Ammon's horn (tissue), 1 donor: ENCODE results near the gene APBB1IP.
"Not testable (repeated sequence)": the region's sequence is repeated elsewhere in the genome, so short reads cannot be mapped to it uniquely, and the experiment has no call there.

Source experiments
- DNase-seq: peaks from one replicate; pipeline ENCODE4 v3.0.0-alpha.2; 2016; ENCODE audit warnings: low spot score

APBB1IP gene

DNA sequence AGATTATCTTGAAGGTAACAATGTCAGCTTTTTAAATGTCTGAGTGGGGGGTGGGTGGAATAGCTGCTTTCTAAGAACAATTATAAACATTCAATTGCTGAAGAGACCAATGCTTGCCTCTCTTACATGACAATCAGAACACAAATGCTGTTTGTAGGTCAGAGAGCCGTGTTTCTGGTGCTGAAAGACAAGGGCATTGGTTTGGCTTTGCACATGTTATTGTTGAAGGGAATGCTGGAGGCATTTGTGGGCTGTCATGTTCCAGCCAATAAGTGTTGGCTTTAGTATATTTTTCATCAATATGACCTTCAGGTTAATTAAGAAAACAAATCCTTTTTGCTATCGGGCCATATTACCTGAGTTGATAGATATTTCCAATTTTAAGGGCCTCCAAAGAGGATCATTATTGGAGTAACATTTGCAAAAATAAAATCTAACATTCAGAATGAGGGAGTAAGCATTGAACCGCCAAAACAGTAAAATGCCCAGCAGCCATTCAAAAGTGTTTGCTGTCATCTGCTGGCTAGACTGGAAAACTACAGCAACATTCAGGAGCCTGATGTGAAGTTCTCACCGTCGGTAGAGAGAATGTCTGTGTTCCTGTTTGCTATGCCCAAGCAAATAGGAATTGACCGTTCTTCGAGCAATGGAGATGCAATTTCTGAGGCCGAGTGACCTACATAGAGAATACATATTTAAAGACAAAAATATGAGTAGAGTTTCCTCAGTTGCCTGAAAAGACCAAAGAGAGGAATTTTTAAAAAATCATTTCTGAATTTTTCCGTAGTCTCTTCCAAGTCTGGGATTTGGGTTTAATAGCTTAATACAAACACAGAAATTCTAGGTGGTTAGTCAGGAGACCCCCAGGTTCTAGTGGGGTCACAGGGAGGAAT lies 118.9 kb downstream of the APBB1IP start:
- DNase-seq = peak; percentile 76

DNA sequence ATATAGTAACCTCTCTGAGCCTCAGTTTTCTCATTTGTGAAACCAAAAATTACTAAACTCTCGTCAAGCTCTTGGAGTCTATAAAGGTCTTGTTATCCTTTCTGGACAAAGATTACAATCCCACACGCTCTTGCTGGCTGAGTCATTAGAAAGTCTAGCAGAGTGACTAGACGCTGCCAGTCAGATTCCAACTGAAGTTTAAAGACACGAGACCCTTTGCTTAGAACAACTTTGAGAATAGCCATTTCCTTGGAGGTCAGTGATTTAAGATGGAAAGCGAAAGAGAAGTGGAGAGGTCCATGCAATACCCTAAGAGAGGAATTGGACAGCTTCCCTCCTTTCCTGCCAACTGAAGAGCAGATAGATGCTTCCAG lies 119.5 kb downstream of the APBB1IP start:
- DNase-seq = no peak

DNA sequence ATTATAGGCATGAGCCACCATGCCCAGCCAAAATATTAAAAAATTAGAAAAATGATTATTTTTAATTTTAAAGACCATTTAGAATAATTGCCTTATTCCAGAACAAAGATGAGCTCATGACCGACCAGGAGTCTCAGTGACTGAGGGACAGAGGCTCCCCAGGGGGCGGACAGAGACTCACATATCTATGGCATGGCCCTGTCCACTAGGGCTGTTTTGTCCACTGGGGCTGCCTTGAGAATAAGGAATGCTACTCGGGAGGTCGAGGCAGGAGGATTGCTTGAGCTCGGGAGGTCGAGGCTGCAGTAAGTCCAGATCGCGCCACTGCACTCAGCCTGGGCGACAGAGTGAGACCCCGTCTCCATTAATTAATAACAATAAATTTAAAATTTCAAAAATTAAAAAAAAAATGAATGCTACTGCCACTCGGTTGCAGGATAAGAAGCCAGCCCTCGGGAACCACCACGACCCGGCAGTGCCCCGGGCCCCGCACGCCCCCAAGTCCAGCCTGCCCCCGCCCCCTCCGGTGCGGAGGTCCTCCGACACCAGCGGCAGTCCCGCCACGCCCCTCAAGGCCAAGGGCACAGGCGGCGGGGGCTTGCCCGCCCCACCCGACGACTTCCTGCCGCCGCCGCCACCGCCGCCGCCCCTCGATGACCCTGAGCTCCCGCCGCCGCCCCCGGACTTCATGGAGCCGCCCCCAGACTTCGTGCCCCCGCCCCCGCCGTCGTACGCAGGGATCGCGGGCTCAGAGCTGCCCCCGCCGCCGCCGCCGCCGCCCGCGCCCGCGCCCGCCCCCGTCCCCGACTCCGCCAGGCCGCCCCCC lies 128.6 kb downstream of the APBB1IP start:
- no peak for DNase-seq

DNA sequence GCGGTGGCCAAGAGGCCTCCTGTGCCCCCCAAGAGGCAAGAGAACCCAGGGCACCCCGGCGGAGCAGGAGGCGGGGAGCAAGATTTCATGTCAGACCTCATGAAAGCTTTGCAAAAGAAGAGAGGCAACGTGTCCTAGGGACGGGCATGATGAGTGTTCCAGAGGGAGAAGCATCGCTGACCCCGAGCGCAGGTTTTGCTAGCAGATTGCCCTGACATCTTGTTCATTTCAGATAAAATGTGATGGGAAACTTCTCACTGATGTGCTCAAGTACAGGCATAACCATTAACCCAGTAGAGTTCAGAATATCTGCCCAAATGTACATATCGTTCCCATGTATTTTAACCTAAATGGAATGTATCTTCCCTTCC lies 129.2 kb downstream of the APBB1IP start:
- no peak for DNase-seq

DNA sequence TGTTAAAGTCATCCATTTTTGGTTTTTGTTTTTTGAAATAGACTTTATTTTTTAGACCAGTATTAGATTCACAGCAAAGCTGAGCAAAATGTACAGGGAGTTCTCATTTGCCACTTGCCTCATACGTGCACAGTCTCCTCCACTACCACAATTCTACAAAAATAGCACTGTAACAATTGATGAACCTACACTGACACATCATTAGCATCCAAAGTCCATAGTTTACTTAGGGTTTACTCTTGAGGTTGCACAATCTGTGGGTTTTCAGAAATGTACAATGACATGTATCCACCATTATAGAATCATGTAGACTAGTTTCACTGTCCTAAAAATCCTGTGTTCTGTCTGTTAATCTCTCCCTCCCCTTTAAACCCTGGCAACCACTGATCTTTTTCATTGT lies 133.5 kb downstream of the APBB1IP start:
- DNase-seq = no peak

DNA sequence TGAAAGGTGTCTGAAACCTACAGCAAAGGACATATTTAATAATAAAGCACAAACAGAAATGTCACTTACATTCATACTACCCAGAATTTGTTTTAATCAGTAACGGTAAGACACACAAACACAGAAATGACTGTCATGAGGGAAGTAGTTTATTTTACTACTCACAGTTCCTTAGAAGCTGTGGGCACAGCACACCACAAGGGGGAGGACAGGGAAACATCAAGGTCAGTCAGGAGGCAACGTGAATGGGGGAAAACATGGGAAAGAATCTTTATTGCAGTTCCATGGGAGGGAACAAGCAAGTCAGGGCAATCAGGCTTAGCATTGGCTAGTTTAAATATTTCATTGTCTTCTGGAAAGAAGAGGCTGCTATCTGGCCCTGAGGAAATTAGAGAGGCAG lies 135.5 kb downstream of the APBB1IP start:
- DNase-seq = no peak

DNA sequence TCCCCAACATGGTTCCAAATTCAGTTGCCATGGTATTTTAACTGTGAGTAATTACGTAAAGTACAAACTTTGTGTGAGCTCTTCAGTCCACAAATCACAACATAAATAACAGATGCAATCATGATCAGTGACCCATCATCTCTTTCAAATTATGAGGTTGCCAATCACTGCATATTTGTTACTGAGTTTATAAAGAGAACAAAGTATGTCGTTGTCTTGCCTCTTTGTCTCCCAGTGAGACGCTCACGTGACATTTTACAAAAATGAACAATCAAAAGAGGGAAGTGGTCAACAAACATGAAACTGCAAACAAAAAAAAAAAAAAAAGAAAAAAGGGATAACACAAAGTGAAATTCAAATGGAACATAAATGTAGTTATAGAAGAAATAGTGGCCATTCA lies 136.6 kb downstream of the APBB1IP start:
- DNase-seq = no peak

DNA sequence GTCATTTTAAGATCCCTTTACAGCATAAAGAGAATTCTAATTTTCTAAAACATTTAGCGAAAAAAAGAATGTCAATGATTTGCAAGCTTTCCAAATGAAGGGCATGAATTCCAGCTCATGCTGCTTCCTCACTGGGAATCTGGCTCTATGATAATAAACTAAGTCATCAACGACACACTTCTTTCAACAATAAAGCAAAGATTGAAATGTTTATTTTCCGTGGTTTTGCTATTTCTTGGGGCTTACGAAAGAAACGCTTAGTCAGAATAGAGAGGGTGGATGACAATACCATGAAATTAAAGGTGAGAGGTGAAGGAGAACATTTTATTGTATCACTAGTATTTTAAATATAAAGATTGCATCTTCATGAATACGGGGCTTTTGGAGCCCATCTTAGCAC lies 140.2 kb downstream of the APBB1IP start:
- not testable (repeated sequence) for DNase-seq

DNA sequence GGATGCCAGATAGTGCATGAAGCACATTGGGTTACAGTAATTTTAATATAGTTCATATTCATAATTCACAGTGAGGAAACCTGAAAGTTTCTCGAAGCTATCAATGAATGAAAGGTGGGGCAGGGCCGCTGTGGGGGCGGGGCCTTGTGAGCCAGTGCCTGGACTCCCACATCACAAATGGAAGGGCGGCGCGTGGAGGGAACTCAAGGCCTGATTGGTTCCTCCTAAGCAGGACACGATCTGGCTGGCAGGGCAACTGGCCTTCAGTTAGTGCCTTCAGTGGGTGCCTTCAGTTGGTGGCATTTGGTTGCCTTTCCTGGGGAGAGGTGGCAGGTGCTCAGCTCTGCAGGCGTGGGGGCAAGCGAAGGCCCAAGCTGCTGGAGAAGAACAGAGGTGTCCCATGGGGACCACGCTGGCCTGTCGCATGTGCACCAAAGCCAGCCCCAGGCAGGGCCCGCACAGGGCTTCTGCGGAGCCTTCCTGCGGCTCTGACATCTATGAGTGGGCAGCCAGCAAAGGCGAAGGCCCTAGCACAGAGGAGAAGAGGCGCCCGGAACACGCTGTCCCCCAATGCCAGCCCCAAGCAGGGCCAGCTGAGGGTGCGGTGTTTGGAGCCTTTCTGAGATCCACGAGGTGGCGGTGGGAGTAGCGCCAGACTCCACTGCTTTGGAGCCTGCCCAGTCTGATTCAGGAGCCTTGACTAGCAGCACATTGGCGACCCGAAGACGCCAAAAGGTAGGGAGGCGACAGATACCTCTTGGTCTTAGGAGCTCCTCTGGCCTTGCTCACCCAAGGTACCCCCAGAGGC lies 141.3 kb downstream of the APBB1IP start:
- no peak for DNase-seq

DNA sequence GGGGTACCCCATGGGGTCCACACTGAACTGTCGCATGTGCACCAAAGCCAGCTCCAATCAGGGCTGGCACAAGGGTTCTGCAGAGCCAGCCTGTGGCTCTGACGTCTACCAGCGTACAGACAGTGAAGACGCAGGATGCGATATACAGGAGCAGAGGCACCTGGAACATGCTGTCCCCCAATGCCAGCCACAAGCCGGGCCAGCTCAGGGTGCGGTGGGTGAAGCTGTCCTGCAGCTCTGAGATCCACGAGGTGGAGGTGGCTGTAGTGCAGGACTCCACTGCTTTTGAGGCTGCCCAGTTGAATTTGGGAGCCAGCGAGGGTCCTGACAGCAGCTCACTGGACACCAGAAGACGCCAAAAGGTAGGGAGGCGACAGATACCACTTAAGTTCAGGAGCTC lies 148.1 kb downstream of the APBB1IP start:
- no peak for DNase-seq

DNA sequence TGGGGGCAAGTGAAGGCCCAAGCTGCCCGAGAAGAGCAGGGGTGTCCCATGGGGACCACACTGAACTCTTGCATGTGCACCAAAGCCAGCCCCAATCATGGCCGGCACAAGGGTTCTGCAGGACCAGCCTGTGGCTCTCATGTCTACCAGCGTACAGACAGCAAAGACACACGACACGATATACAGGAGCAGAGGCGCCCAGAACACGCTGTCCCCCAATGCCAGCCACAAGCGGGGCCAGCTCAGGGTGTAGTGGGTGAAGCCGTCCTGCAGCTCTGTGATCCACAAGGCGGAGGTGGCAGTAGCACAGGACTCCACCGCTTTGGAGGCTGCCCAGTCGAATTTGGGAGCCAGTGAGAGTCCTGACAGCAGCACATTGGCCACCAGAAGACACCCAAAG lies 150.5 kb downstream of the APBB1IP start:
- no peak for DNase-seq

DNA sequence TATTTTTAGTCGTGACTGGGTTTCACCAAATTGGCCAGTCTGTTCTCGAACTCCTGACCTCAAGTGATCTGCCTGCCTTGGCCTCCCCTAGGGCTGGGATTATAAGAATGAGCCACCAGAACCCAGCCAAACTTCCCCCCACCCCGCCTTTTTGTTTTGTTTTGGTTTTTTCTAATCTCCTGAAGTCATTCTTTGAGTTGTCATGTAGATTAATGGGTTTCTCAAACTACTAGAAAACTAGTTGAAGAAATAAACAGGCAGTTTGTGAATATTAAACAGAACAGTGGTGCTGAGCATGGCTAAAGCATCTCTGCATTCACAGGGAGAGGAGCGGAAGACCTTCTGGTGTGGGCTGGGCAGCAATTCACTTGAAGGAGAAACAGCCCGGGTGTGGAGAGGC lies 151.7 kb downstream of the APBB1IP start:
- DNase-seq = not testable (repeated sequence)

DNA sequence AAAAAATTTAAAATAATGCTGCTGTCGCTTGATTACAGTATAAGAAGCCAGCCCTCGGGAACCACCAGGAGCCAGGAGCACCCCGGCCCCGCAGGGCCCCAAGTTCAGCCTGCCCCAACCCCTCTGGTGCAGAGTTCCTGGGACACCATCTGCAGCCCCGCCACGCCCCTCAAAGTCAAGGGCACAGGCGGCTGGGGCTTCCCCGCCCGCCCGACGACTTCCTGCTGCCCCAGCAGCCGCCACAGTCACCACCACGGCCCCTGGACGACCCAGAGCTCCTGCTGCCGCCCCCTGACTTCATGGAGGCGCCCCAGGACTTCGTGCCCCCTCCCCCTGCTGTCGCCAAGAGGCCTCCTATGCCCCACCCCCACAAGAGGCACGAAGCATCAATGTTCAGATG lies 155.8 kb downstream of the APBB1IP start:
- DNase-seq = no peak

DNA sequence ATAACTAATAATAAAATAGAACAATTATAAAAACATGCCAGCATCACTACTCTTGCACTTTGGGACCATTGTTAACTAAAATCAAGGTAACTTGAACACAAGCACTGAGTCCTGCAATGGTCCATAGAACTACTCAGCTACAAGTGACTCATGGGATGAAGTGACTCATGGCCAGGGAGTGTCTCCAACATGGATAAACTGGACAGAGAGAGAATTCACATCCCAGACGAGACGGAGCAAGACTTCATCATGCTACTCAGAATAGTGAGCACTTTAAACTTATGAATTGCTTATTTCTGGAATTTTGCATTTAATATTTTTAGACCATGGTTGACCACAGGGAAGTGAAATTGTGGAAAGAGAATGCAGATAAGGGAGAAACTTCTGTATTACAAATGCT lies 165.1 kb downstream of the APBB1IP start:
- DNase-seq = not testable (repeated sequence)

DNA sequence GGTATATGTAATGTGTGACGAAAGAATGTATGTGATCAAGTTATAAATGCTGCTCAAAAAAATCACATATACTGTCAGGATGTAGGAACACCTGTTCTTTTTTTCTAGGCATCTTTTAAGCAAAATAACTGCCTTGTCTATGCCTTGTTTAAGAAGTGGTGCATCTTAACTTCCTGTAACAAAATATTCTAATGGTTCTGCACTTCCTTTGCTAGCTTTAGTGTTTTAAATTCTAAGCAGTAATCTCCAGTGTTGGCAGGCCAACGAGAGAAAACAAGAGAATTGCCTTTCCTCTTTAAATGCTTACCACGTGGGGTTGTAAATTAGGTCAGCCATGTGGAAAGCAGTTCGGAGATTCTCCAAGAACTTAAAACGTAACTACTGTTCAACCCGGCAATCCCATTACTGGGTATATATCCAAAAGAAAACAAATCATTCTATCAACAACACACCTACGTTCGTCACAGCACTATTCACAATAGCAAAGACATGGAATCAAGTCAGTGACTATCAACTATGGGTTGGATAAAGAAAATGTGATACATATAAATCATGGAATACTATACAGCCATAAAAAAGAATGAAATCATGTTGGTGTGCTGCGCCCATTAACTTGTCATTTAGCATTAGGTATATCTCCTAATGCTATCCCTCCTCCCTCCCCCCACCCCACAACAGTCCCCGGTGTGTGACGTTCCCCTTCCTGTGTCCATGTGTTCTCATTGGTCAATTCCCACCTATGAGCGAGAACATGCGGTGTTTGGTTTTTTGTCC lies 166.4 kb downstream of the APBB1IP start:
- peak; percentile 16 for DNase-seq

DNA sequence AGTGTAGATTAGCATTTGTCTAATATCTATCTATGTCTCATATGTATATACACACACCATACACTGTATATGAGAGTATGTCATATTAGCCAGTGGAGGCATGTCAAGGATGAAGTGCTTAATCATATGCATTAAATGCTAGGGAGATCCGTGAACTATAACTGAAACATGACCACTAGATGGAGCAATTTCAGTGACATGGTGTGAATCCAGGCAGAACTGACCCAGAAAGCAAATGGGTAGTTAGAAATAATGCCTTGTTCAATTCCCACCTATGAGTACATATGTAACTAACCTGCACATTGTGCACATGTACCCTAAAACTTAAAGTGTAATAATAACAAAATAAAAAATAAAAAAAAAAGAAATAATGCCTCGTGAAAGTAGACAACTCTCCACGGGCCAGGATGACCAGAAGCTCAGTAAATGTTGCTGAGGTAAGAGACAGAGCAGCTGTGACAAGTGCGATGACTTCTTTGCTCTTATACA lies 168.3 kb downstream of the APBB1IP start:
- DNase-seq = not testable (repeated sequence)

DNA sequence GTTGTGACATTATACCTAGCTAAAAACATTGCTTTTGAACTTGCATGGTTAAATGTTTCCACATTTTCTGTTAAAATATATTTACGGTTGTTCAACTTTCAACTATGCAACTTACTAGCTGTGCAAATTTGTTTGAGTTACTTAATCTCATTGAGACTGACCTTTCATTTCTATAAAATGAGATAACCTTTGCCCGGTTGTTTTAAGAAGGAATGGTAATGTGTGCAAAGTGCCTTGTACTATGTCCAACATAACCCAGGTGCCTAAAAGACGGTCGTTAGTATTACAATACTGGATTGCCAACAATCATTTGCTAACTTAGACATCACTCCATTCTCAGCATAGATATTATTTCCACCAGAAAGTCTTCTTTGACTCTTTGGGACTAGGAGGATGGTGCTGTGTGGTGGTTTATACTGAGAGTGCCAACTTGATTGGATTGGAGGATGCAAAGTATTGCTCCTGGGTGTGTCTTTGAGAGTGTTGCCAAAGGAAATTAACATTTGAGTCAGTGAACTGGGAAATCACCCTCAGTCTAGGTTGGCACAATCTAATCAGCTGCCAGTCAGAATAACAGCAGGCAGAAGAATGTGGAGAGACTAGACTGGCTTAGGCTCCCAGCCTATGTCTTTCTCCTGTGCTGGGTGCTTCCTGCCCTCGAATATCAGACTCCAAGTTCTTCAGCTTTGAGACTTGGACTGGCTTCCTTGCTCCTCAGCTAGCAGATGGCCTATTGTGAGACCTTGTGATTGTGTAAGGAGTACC lies 174.2 kb downstream of the APBB1IP start:
- no peak for DNase-seq
